Sigmoid colon (tissue), 4 donors: ENCODE measurements around the gene ACP7.

ENCODE experiments used
- CTCF ChIP-seq, 4 experiments: fragments of 450-650 bp in 3 of 4; fragments of 200-600 bp in 1 of 4; IDR thresholded peaks; one replicate each; pipeline ENCODE4 v1.5.1; 2016 to 2019; ENCODE audit warnings: antibody characterized with exemption in 4 of 4, mild to moderate bottlenecking in 3 of 4, moderate library complexity in 2 of 4
- EP300 ChIP-seq, 4 donors: sonication (generic); formaldehyde crosslinking; IDR thresholded peaks; one replicate each; pipeline ENCODE4 v1.6.1; 2017; ENCODE audit warnings: antibody characterized with exemption in 4 of 4
- POLR2A ChIP-seq, 2 donors: fragments of 450-650 bp; IDR thresholded peaks; one replicate each; pipeline ENCODE4 v1.6.1; 2016; ENCODE audit warnings: antibody characterized with exemption in 2 of 2, mild to moderate bottlenecking in 2 of 2, moderate library complexity in 2 of 2
- POLR2AphosphoS5 ChIP-seq, 4 donors: sonication (generic); formaldehyde crosslinking; IDR thresholded peaks; one replicate each; pipeline ENCODE4 v1.6.1; 2017; ENCODE audit warnings: antibody characterized with exemption in 4 of 4

GRCh38 chr19:39147480-39147879 is 63.3 kb downstream of the ACP7 start:
- TF ChIP-seq EP300 (IDR thresholded peaks at IDR 0.05) (no peak), CTCF (IDR thresholded peaks at IDR 0.05) (no peak), POLR2A (IDR thresholded peaks at IDR 0.05) (no peak), POLR2AphosphoS5 (IDR thresholded peaks at IDR 0.05) (no peak)
